GM23338 (cell line): ENCODE data around the gene PLXND1. TPM values are rescaled to one million over a fixed set of nuclear protein-coding genes. Genes with fewer than 3 reads are reported as not detected.

Experiments used
- ATAC-seq: fragments of 200-7000 bp; cut with Tn5 transposase; 3 replicates; pipeline ENCODE4 v1.9.1; 2020
- DNase-seq: peaks from one replicate; pipeline ENCODE4 v3.0.0-alpha.2; 2015; ENCODE audit warnings: low spot score
- H2AFZ ChIP-seq: fragments of 200-600 bp; sonication (generic); 2 replicates; pipeline ENCODE4 v1.8.0; 2016; ENCODE audit warnings: antibody characterized with exemption, mild to moderate bottlenecking, moderate library complexity
- H3F3A ChIP-seq: fragments of 200-600 bp; sonication (generic); replicated peaks from 2 replicates; pipeline ENCODE4 v1.8.0; 2017; ENCODE audit warnings: antibody characterized with exemption, mixed run types, low read depth
- H3K27ac ChIP-seq: fragments of 200-600 bp; sonication (generic); 2 replicates; pipeline ENCODE4 v1.6.1; 2016; ENCODE audit warnings: low read depth
- H3K27me3 ChIP-seq: fragments of 200-600 bp; sonication (generic); 2 replicates; pipeline ENCODE4 v1.8.0; 2016; ENCODE audit warnings: mild to moderate bottlenecking, mixed run types, moderate library complexity; ENCODE audit not compliant: insufficient read depth
- H3K36me3 ChIP-seq: fragments of 200-600 bp; sonication (generic); 2 replicates; pipeline ENCODE4 v1.8.0; 2016; ENCODE audit warnings: mild to moderate bottlenecking; ENCODE audit not compliant: insufficient read depth
- H3K4me1 ChIP-seq: fragments of 200-600 bp; sonication (generic); 2 replicates; pipeline ENCODE4 v1.8.0; 2016; ENCODE audit warnings: mild to moderate bottlenecking, moderate library complexity; ENCODE audit not compliant: insufficient read depth
- H3K4me2 ChIP-seq: fragments of 200-600 bp; sonication (generic); 2 replicates; pipeline ENCODE4 v1.7.1; 2017; ENCODE audit warnings: mixed run types
- H3K4me3 ChIP-seq: fragments of 200-600 bp; sonication (generic); 2 replicates; pipeline ENCODE4 v1.6.1; 2016; ENCODE audit warnings: mixed run types
- H3K79me2 ChIP-seq: fragments of 200-600 bp; sonication (generic); replicated peaks from 2 replicates; pipeline ENCODE4 v1.8.0; 2017; ENCODE audit warnings: mild to moderate bottlenecking; ENCODE audit not compliant: insufficient read depth
- H3K9me2 ChIP-seq: fragments of 200-600 bp; sonication (generic); 2 replicates; pipeline ENCODE4 v1.8.0; 2017; ENCODE audit not compliant: insufficient read depth
- H4K20me1 ChIP-seq: fragments of 200-600 bp; sonication (generic); replicated peaks from 2 replicates; pipeline ENCODE4 v1.8.0; 2017; ENCODE audit warnings: mild to moderate bottlenecking; ENCODE audit not compliant: insufficient read depth
- H3K27ac Mint-ChIP-seq: 2 replicates; pipeline ENCODE4 v1.8.0; 2020; ENCODE audit warnings: inconsistent platforms, mild to moderate bottlenecking, moderate library complexity, mixed read lengths
- H3K27me3 Mint-ChIP-seq: 3 replicates; pipeline ENCODE4 v1.8.0; 2022; ENCODE audit warnings: low read depth, mild to moderate bottlenecking, moderate library complexity, mixed read lengths, inconsistent platforms; ENCODE audit not compliant: insufficient read depth, poor library complexity
- H3K36me3 Mint-ChIP-seq: 3 replicates; pipeline ENCODE4 v1.8.0; 2021; ENCODE audit warnings: low read depth, mild to moderate bottlenecking, inconsistent platforms, moderate library complexity, mixed read lengths
- H3K4me1 Mint-ChIP-seq: 3 replicates; pipeline ENCODE4 v1.8.0; 2020; ENCODE audit warnings: mild to moderate bottlenecking, inconsistent platforms, mixed read lengths
- H3K4me3 Mint-ChIP-seq: 3 replicates; pipeline ENCODE4 v1.8.0; 2021; ENCODE audit warnings: moderate library complexity, mild to moderate bottlenecking, inconsistent platforms, mixed read lengths
- H3K9me3 Mint-ChIP-seq: 3 replicates; pipeline ENCODE4 v1.8.0; 2020; ENCODE audit warnings: moderate library complexity, mild to moderate bottlenecking, inconsistent platforms, mixed read lengths
- CREB1 ChIP-seq: fragments of 250-450 bp; sonication (Bioruptor Pico); IDR thresholded peaks from 2 replicates; pipeline ENCODE4 v1.5.0; 2020; ENCODE audit warnings: low read depth, mild to moderate bottlenecking, moderate library complexity
- EZH2 ChIP-seq: fragments of 200-600 bp; sonication (generic); IDR thresholded peaks from one replicate; pipeline ENCODE4 v1.8.0; 2017; ENCODE audit warnings: antibody characterized with exemption, mild to moderate bottlenecking, low read depth; ENCODE audit not compliant: unreplicated experiment
- EZH2phosphoT487 ChIP-seq: fragments of 200-600 bp; sonication (generic); IDR thresholded peaks from one replicate; pipeline ENCODE4 v1.8.1; 2018; ENCODE audit warnings: antibody characterized with exemption; ENCODE audit not compliant: unreplicated experiment
- JUNB ChIP-seq: IDR thresholded peaks from one replicate; pipeline ENCODE4 v1.6.1; 2016; ENCODE audit warnings: antibody characterized with exemption; ENCODE audit not compliant: unreplicated experiment
- NANOG ChIP-seq: IDR thresholded peaks from 2 replicates; pipeline ENCODE4 v1.6.1; 2016; ENCODE audit warnings: antibody characterized with exemption, borderline replicate concordance
- POLR2AphosphoS5 ChIP-seq: IDR thresholded peaks from 2 replicates; pipeline ENCODE4 v1.6.1; 2016; ENCODE audit warnings: antibody characterized with exemption, low read depth
- STAT1 ChIP-seq: IDR thresholded peaks from one replicate; pipeline ENCODE4 v1.6.1; 2016; ENCODE audit warnings: antibody characterized with exemption; ENCODE audit not compliant: unreplicated experiment
- ZNF114 ChIP-seq: fragments of 250-450 bp; sonication (Bioruptor Pico); IDR thresholded peaks from 2 replicates; pipeline ENCODE4 v1.5.0; 2020; ENCODE audit warnings: mild to moderate bottlenecking, moderate library complexity
- ZNF331 ChIP-seq: fragments of 250-450 bp; sonication (Bioruptor Pico); IDR thresholded peaks from 2 replicates; pipeline ENCODE4 v1.5.0; 2020; ENCODE audit warnings: low read depth, mild to moderate bottlenecking, moderate library complexity
- polyA plus RNA-seq: library from polyadenylated mRNA; unstranded; fragments of >200 nt; fragmentation: Nextera tagmentation; extraction: Ambion mirVana; gene quantifications from 2 replicates; pipeline ENCODE4 v1.2.1, GENCODE V29; 2016
- total RNA-seq: library from RNA; depleted of rRNA; stranded (reverse); fragments of >200 nt; shearing (Covaris generic); gene quantifications from 2 replicates; pipeline ENCODE4 v1.2.3, GENCODE V29; 2014
- TF ChIP-seq, protein P1 (sequence below): fragments of 250-450 bp; sonication (Bioruptor Pico); IDR thresholded peaks from 2 replicates; pipeline ENCODE4 v1.5.0; 2020; ENCODE audit warnings: mild to moderate bottlenecking, moderate library complexity
- TF ChIP-seq, protein P2 (sequence below), 2 experiments: fragments of 200-600 bp in 1 of 2; sonication (generic) in 1 of 2; conservative IDR thresholded peaks; 2 replicates each; pipeline versions ENCODE4 v1.5.1 to v1.6.1; 2016 to 2017; ENCODE audit warnings: antibody characterized with exemption in 2 of 2, low read depth in 2 of 2, mild to moderate bottlenecking in 2 of 2, moderate library complexity in 1 of 2
- TF ChIP-seq, protein P3 (sequence below): IDR thresholded peaks from one replicate; pipeline ENCODE4 v1.6.1; 2018; ENCODE audit warnings: antibody characterized with exemption; ENCODE audit not compliant: unreplicated experiment
- TF ChIP-seq, protein P4 (sequence below): IDR thresholded peaks from 2 replicates; pipeline ENCODE4 v1.6.1; 2016; ENCODE audit warnings: antibody characterized with exemption

The PLXND1 gene
- total and polyA plus RNA-seq, 2 experiments from 2014 or later: 13.3 to 60.4 TPM

DNA sequence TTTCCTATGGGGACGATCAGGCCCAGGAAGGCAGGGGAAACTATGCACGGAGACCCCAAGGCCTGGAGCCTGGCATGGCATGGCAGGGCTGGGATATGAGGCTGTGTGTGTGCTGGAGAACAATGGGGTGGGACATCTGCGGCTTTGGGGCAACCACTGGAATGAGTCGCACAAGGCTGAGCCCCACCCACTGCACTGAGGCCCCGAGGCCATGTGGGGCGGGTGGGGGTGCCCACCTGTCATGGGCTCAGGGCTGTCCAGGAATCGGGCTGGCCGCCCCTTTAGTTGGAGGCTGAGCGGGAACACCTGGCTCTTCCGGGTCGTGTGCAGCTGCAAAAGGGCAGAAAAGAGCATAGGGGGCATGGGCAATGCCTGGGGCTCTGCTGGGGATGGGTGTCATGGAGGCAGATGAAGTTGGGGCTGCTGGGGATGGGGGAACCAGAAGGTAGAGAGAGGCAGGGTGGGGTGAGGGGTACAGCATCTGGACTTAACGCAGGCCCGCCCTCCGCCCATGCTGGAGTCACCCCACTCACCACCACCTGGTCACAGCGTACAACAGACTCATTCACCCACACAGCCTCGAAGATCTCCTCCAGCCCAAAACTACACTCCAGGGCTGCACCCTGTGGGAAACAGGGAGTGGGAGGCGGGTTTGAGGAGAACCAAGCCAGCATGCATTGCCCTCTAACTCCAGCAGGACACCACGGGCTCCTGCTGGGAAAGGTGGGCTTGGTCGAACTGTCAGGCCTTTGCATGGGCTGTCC lies 31.1 kb downstream of the PLXND1 start:
- Mint-ChIP-seq H3K4me3 (no peak overlapping the region), H3K27ac (no peak overlapping the region; the same call in 1 of the 2 replicates), H3K4me1 (peaks cover 14% of the 10 kb centered on the region), H3K9me3 (no peaks in the 10 kb centered on the region; the same call in 2 of the 3 replicates), H3K27me3 (peaks cover 2% of the 10 kb centered on the region), H3K36me3 (no peaks in the 10 kb centered on the region; the same call in 2 of the 3 replicates)
- H2AFZ ChIP-seq: no peak overlapping the region
- TF ChIP-seq NANOG (no peak), POLR2AphosphoS5 (no peak), EZH2phosphoT487 (no peak), ZNF331 (no peak), JUNB (no peak), EZH2 (no peak), ZNF114 (no peak), CREB1 (no peak), STAT1 (no peak)
- TF ChIP-seq, protein P1, sequence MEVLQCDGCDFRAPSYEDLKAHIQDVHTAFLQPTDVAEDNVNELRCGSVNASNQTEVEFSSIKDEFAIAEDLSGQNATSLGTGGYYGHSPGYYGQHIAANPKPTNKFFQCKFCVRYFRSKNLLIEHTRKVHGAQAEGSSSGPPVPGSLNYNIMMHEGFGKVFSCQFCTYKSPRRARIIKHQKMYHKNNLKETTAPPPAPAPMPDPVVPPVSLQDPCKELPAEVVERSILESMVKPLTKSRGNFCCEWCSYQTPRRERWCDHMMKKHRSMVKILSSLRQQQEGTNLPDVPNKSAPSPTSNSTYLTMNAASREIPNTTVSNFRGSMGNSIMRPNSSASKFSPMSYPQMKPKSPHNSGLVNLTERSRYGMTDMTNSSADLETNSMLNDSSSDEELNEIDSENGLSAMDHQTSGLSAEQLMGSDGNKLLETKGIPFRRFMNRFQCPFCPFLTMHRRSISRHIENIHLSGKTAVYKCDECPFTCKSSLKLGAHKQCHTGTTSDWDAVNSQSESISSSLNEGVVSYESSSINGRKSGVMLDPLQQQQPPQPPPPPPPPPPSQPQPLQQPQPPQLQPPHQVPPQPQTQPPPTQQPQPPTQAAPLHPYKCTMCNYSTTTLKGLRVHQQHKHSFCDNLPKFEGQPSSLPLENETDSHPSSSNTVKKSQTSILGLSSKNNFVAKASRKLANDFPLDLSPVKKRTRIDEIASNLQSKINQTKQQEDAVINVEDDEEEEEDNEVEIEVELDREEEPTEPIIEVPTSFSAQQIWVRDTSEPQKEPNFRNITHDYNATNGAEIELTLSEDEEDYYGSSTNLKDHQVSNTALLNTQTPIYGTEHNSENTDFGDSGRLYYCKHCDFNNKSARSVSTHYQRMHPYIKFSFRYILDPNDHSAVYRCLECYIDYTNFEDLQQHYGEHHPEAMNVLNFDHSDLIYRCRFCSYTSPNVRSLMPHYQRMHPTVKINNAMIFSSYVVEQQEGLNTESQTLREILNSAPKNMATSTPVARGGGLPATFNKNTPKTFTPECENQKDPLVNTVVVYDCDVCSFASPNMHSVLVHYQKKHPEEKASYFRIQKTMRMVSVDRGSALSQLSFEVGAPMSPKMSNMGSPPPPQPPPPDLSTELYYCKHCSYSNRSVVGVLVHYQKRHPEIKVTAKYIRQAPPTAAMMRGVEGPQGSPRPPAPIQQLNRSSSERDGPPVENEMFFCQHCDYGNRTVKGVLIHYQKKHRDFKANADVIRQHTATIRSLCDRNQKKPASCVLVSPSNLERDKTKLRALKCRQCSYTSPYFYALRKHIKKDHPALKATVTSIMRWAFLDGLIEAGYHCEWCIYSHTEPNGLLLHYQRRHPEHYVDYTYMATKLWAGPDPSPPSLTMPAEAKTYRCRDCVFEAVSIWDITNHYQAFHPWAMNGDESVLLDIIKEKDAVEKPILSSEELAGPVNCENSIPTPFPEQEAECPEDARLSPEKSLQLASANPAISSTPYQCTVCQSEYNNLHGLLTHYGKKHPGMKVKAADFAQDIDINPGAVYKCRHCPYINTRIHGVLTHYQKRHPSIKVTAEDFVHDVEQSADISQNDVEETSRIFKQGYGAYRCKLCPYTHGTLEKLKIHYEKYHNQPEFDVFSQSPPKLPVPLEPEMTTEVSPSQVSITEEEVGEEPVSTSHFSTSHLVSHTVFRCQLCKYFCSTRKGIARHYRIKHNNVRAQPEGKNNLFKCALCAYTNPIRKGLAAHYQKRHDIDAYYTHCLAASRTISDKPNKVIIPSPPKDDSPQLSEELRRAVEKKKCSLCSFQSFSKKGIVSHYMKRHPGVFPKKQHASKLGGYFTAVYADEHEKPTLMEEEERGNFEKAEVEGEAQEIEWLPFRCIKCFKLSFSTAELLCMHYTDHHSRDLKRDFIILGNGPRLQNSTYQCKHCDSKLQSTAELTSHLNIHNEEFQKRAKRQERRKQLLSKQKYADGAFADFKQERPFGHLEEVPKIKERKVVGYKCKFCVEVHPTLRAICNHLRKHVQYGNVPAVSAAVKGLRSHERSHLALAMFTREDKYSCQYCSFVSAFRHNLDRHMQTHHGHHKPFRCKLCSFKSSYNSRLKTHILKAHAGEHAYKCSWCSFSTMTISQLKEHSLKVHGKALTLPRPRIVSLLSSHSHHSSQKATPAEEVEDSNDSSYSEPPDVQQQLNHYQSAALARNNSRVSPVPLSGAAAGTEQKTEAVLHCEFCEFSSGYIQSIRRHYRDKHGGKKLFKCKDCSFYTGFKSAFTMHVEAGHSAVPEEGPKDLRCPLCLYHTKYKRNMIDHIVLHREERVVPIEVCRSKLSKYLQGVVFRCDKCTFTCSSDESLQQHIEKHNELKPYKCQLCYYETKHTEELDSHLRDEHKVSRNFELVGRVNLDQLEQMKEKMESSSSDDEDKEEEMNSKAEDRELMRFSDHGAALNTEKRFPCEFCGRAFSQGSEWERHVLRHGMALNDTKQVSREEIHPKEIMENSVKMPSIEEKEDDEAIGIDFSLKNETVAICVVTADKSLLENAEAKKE (CRISPR knock-in tag): no peak
- TF ChIP-seq, protein P2, sequence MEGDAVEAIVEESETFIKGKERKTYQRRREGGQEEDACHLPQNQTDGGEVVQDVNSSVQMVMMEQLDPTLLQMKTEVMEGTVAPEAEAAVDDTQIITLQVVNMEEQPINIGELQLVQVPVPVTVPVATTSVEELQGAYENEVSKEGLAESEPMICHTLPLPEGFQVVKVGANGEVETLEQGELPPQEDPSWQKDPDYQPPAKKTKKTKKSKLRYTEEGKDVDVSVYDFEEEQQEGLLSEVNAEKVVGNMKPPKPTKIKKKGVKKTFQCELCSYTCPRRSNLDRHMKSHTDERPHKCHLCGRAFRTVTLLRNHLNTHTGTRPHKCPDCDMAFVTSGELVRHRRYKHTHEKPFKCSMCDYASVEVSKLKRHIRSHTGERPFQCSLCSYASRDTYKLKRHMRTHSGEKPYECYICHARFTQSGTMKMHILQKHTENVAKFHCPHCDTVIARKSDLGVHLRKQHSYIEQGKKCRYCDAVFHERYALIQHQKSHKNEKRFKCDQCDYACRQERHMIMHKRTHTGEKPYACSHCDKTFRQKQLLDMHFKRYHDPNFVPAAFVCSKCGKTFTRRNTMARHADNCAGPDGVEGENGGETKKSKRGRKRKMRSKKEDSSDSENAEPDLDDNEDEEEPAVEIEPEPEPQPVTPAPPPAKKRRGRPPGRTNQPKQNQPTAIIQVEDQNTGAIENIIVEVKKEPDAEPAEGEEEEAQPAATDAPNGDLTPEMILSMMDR (conservative IDR thresholded peaks at IDR 0.05; ENCODE audit: low read depth in 2 of 2): no peak
- TF ChIP-seq, protein P3, sequence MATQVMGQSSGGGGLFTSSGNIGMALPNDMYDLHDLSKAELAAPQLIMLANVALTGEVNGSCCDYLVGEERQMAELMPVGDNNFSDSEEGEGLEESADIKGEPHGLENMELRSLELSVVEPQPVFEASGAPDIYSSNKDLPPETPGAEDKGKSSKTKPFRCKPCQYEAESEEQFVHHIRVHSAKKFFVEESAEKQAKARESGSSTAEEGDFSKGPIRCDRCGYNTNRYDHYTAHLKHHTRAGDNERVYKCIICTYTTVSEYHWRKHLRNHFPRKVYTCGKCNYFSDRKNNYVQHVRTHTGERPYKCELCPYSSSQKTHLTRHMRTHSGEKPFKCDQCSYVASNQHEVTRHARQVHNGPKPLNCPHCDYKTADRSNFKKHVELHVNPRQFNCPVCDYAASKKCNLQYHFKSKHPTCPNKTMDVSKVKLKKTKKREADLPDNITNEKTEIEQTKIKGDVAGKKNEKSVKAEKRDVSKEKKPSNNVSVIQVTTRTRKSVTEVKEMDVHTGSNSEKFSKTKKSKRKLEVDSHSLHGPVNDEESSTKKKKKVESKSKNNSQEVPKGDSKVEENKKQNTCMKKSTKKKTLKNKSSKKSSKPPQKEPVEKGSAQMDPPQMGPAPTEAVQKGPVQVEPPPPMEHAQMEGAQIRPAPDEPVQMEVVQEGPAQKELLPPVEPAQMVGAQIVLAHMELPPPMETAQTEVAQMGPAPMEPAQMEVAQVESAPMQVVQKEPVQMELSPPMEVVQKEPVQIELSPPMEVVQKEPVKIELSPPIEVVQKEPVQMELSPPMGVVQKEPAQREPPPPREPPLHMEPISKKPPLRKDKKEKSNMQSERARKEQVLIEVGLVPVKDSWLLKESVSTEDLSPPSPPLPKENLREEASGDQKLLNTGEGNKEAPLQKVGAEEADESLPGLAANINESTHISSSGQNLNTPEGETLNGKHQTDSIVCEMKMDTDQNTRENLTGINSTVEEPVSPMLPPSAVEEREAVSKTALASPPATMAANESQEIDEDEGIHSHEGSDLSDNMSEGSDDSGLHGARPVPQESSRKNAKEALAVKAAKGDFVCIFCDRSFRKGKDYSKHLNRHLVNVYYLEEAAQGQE: no peak
- TF ChIP-seq, protein P4, sequence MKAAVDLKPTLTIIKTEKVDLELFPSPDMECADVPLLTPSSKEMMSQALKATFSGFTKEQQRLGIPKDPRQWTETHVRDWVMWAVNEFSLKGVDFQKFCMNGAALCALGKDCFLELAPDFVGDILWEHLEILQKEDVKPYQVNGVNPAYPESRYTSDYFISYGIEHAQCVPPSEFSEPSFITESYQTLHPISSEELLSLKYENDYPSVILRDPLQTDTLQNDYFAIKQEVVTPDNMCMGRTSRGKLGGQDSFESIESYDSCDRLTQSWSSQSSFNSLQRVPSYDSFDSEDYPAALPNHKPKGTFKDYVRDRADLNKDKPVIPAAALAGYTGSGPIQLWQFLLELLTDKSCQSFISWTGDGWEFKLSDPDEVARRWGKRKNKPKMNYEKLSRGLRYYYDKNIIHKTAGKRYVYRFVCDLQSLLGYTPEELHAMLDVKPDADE: no peak
- no peaks in the 10 kb centered on the region for H3K79me2 ChIP-seq
- no peaks in the 10 kb centered on the region for H3K27me3 ChIP-seq
- H4K20me1 ChIP-seq: no peaks in the 10 kb centered on the region
- H3K27ac ChIP-seq: no peak overlapping the region
- H3K4me2 ChIP-seq: no peak overlapping the region
- no peaks in the 10 kb centered on the region for H3K9me2 ChIP-seq
- no peak overlapping the region for H3K4me3 ChIP-seq
- ATAC-seq: no peak; the same call in 2 of the 3 replicates
- H3K4me1 ChIP-seq: no peaks in the 10 kb centered on the region
- no peak for DNase-seq
- no peaks in the 10 kb centered on the region for H3K36me3 ChIP-seq
- no peaks in the 10 kb centered on the region for H3F3A ChIP-seq
